Stromal cell of bone marrow (primary cell): ENCODE data around the gene ZNF563.
A peak's percentile ranks its signal among the peaks of the same experiment; 100 is the strongest.

Experiments
- DNase-seq: peaks from one replicate; pipeline ENCODE4 v3.0.0-alpha.2; 2012; ENCODE audit warnings: low read depth

The ZNF563 gene

DNA sequence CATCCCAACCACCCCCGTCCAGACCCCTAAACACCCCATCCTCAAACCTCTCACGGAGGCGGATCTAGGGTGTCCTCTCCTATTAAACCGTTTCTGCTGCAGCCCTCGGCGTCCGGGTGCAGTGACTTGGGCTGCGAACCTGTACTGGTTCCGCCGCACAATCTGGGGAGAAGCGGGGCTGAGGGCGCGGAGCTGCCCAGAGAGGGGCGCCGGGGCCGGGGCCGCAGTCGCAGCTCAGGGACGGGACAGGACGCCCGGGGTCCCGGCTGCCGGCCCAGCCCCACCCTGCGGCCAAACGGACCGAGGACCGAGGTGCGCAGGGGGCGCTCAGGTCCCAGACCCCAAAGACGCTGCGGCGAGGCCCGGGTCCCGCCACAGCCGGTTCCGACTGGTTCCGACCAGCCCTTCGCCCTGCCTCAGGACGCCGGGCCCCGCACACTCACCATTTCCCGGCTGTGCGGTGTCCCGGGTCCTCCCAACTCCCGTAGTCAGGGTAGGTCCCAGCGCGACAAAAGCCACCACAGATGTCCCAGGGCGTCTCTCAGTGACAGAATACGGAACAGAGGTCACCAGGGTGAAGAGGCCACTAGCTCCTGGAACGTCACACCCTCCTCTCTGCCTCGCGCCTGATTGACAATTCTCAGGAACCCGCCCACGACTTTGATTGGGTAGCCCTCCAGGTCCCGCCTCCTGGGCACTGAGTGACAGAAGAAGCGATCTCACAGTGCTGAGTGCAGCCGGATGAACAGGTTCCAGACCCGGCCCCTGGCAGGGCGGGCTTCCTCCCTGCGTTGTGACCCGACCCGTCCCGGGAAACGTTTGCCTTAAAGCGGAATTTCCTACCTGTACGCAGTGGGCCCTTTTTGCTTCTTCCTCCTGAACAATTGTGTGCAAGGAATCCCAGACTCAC, 38.9 kb downstream of the ZNF563 start, which contains the start of gene ZNF44:
ZNF44 (minus strand) TSS at position 635 of the 910 bp plus-strand sequence; CDS start at position 446, 189 bp downstream.
- DNase-seq: peak; percentile 93

- DNase-seq: no peak
Observed at GRCh38 chr19:12293777-12294248, 39.6 kb downstream of the ZNF563 start.

DNA sequence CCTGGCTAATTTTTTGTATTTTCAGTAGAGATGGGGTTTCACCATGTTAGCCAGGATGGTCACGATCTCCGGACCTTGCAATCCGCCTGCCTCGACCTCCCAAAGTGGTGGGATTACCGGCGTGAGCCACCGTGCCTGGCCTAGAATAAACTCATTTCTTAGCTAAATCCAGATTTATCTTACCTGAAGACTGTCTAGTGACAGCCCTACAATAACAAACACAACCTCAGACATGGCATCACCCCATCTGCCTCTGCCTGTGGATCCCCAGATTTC, 43.7 kb downstream of the ZNF563 start:
- no peak for DNase-seq

DNA sequence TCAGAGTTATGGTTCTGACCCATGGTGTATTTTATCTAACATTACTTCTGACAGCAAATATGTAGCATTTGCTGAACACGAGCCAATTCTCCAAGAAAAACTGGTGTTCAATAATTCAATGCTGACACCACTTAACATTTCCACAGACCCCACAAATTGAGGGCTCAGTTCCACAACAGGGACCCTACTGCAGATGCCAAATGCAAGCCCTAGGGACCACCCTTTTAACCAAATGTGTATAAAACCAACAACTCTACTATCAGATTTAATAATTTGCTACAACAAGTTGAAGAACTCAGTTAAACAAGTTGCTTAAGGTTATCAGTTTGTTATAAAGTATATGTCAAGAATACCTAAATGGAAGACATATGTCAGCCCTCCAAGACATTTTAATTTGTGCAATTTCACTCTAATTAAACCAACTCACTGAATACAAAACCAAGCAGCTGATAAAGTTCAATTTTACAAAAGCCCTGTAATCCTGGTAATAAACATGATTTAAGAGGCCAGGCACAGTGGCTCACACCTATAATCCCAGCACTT, 45.4 kb downstream of the ZNF563 start:
- no peak for DNase-seq

DNA sequence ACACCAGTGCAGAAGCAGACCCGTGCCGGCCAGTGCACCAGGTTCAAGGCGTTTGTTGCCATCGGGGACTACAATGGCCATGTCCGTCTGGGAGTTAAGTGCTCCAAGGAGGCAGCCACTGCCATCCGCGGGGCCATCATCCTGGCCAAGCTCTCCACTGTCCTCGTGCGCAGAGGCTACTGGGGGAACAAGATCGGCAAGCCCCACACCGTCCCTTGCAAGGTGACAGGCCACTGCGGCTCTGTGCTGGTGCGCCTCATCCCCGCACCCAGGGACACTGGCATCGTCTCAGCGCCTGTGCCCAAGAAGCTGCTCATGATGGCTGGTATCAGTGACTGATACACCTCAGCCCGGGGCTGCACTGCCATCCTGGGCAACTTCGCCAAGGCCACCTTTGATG, 48.8 kb downstream of the ZNF563 start:
- no peak for DNase-seq

GRCh38 chr19:12284226-12284625, 49.2 kb downstream of the ZNF563 start:
- no peak for DNase-seq

- DNase-seq: no peak
Observed at GRCh38 chr19:12278713-12279112, 54.7 kb downstream of the ZNF563 start.

- DNase-seq: no peak
Observed at GRCh38 chr19:12272980-12273901, 60.2 kb downstream of the ZNF563 start.

GRCh38 chr19:12272386-12272785, 61.0 kb downstream of the ZNF563 start:
- DNase-seq: no peak

DNA sequence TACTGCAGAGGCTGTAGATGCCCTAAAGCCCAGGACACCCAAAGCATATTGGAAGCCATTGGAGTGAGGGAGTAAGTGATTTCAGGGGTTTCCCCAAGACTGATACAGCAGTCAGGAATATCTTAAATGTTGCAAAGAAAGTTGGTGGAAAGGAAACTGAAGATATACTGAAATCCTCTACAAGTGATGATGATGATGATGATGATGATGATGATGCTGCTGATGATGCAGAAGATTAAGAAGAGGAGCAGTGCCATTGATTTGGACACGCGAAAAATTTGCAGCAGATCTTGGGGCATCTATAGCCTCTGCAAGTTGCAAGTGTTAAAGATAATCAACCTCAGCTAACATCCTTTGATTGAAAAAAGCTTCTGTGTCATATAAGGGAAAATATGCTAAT, 62.6 kb downstream of the ZNF563 start:
- DNase-seq: no peak
